HFFc6 (cell line): Measurements from ENCODE around the gene ARHGAP4. TPM values are rescaled to one million over a fixed set of nuclear protein-coding genes. Genes with fewer than 3 reads are reported as not detected.

Experiments
- DNase-seq: peaks from one replicate; pipeline ENCODE4 v3.0.0-alpha.2; 2018
- H3K27ac Mint-ChIP-seq: 2 replicates; pipeline ENCODE4 v1.8.0; 2020; ENCODE audit warnings: mild to moderate bottlenecking, mixed read lengths
- H3K27me3 Mint-ChIP-seq: 2 replicates; pipeline ENCODE4 v1.8.0; 2021; ENCODE audit warnings: mild to moderate bottlenecking, moderate library complexity, mixed read lengths; ENCODE audit not compliant: insufficient read depth
- H3K36me3 Mint-ChIP-seq: 2 replicates; pipeline ENCODE4 v1.8.0; 2021; ENCODE audit warnings: low read depth, mixed read lengths
- H3K4me1 Mint-ChIP-seq: 2 replicates; pipeline ENCODE4 v1.8.0; 2020; ENCODE audit warnings: low read depth, mixed read lengths
- H3K4me3 Mint-ChIP-seq: 2 replicates; pipeline ENCODE4 v1.8.0; 2020; ENCODE audit warnings: mild to moderate bottlenecking, moderate library complexity, mixed read lengths
- H3K9me3 Mint-ChIP-seq: 2 replicates; pipeline ENCODE4 v1.8.0; 2020; ENCODE audit warnings: mild to moderate bottlenecking, mixed read lengths
- CTCF ChIP-seq: fragments of 200-600 bp; sonication (generic); IDR thresholded peaks from 2 replicates; pipeline ENCODE4 v1.5.0; 2021; ENCODE audit warnings: antibody characterized with exemption, mild to moderate bottlenecking
- total RNA-seq, 6 experiments: library from RNA; stranded (reverse); fragmentation: NEBNext Ultra II Directional; extraction: Animal tissue kit (Norgen Biotek cat#: 25700); gene quantifications; 2 replicates in 1 of 6; 3 replicates in 5 of 6; pipeline ENCODE4 v1.2.3, GENCODE V29; 2021

ARHGAP4 gene
- total RNA-seq, 6 experiments from 2014 or later: 0.18 to 0.63 (median 0.48) TPM

DNA sequence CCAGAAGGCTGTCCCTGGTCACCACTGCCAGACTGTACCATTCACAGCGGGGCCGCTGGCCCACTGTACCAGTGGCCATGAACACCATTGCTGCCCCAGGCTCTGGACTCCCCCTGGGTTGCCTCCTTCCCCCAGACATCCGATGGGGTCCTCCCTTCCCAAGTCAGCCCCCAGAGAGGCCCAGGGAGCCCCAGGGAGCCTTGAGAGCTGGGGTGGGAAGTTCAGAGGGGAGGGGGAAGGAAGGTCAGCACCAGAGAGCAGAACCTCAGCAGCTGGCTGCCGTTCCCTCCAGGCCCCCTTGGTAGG lies 441 bp upstream of the ARHGAP4 start:
- TF ChIP-seq CTCF: no peak
- Mint-ChIP-seq H3K27me3 (no peaks in the 10 kb centered on the region), H3K36me3 (peaks cover 3% of the 10 kb centered on the region; the same call in 1 of the 2 replicates), H3K9me3 (no peaks in the 10 kb centered on the region), H3K4me1 (peaks cover 25% of the 10 kb centered on the region), H3K4me3 (no peak overlapping the region), H3K27ac (no peak overlapping the region)
- DNase-seq: no peak

- DNase-seq: no peak
- H3K9me3 Mint-ChIP-seq: no peaks in the 10 kb centered on the region
- no peaks in the 10 kb centered on the region for H3K27me3 Mint-ChIP-seq
- H3K36me3 Mint-ChIP-seq: no peaks in the 10 kb centered on the region
- TF ChIP-seq CTCF: no peak
- no peak overlapping the region for H3K4me3 Mint-ChIP-seq
- peaks cover 25% of the 10 kb centered on the region for H3K4me1 Mint-ChIP-seq
- H3K27ac Mint-ChIP-seq: no peak overlapping the region
Observed at GRCh38 chrX:153925387-153925738, 701 bp downstream of the ARHGAP4 start.

- Mint-ChIP-seq H3K27ac (no peak overlapping the region), H3K27me3 (no peaks in the 10 kb centered on the region), H3K4me1 (peaks cover 24% of the 10 kb centered on the region), H3K9me3 (no peaks in the 10 kb centered on the region), H3K36me3 (no peaks in the 10 kb centered on the region), H3K4me3 (no peak overlapping the region)
- peak; percentile 47 for DNase-seq
- peak; percentile 36 for TF ChIP-seq CTCF
Observed at GRCh38 chrX:153924149-153924861, 1.8 kb downstream of the ARHGAP4 start.

DNA sequence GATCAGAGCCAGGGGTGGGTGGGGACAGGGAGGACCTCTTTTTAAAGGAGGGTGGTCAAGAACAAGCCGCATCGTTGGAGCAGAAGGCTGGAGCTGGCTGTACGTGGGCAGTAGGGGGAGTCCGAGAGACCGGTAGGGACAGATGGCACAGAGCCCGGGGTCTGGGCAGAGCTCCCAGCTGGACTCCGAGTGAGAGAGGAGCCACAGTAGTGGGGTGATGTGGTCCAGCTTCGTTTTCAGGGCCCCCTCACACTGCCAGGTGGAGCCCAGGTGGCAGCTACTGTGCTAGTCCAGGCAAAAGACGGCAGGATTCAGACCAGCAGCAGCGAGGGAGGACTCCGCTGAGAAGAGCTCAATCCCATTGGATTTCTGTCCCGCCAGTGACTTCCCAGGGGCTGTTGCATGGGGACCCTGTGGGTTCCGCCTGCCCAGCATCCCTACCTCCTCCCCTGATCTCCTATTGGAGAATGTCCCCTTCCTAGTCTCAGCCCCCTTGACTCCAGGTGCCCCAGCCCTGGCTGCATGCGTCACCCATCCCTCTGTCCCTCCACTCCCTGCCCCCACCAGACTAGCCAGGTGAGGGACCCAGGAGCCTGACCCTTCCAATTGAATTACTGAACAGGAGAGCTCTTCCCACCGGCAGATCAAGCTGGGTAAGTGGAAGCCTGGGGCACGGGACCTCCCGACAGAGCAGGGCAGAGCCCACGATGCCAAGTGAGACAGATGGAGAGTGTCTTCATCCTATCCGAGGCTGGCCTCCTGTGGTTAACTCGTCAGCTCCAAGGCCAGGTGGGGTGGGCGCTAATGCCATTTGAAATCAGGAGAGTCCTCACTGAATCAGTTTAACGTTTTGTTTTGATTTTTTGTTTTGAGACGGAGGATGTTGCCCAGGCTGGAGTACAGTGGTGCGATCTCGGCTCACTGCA lies 2.9 kb downstream of the ARHGAP4 start:
- no peak overlapping the region for H3K27ac Mint-ChIP-seq
- H3K36me3 Mint-ChIP-seq: no peaks in the 10 kb centered on the region
- TF ChIP-seq CTCF: peak; percentile 60; the same call in 1 of the 2 replicates
- H3K27me3 Mint-ChIP-seq: peaks cover 1% of the 10 kb centered on the region; the same call in 1 of the 2 replicates
- peak; percentile 33 for DNase-seq
- peaks cover 13% of the 10 kb centered on the region for H3K4me1 Mint-ChIP-seq
- H3K9me3 Mint-ChIP-seq: no peaks in the 10 kb centered on the region
- no peak overlapping the region for H3K4me3 Mint-ChIP-seq

- Mint-ChIP-seq H3K4me1 (peaks cover 6% of the 10 kb centered on the region; the same call in 1 of the 2 replicates), H3K27ac (no peak overlapping the region), H3K36me3 (no peaks in the 10 kb centered on the region), H3K4me3 (no peak overlapping the region), H3K9me3 (no peaks in the 10 kb centered on the region), H3K27me3 (peaks cover 3% of the 10 kb centered on the region)
- no peak for DNase-seq
- no peak for TF ChIP-seq CTCF
Observed at GRCh38 chrX:153921511-153922446, 4.3 kb downstream of the ARHGAP4 start.
